NCI-H146 treated with DMSO at 0.1 percent for 48 hours (cell line): Measurements from ENCODE around the gene GNMT.

Source experiments
- DNase-seq: peaks from one replicate; lab custom pipeline; 2025; ENCODE audit not compliant: unreplicated experiment; lab: John Stamatoyannopoulos, UW

GNMT gene

DNA sequence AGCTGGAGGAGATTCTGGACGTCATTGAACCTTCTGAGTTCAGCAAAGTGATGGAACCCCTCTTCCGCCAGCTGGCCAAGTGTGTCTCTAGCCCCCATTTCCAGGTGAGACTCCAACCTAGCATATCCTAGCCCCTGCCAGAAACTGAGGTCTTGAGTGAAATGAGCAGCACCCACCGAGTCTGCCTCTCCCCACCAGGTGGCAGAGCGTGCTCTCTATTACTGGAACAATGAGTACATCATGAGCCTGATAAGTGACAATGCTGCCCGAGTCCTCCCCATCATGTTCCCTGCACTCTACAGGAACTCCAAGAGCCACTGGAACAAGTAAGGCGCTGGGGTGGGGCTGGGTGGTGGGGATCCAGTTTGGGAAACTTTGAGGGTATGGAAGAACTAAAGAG is 48.6 kb downstream of the GNMT start:
- no peak for DNase-seq

DNA sequence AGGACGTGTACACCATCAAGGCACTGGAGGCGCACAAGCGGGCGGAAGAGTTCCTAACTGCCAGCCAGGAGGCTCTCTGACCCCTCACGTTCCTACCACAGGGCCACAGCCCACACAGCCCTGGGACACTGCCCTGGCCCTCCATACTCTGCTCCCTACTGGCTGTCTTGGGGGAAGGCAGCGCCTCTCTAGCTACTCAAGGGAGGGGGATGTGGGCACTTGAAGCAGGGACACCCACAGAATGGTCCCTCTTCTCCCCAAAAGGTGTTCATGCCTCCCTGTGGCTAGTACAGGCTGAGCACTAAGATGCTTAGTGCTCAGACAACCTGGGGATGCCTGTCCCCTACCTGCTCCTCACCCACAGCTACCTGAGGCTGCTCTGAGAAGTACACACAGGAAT is 50.7 kb downstream of the GNMT start:
- no peak for DNase-seq

DNA sequence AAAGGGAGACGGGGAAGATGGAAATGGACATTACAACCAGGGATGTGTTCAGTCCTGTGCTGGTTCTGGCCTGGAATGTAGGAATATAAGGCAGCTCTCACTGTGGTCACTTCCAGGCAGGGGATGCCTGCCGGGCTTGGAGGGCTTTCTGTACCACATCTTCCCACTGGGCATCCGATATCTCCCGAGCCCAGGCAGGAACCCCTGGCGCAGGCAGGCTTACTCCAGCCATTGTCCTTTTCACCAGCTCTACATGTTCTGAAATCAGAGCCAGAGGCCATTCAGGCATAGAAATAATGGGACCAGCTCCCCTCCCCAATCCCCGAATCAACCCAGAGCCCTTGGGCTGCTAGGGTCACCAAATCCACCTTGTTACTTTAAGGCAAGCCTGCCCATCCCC is 51.8 kb downstream of the GNMT start:
- no peak for DNase-seq

DNA sequence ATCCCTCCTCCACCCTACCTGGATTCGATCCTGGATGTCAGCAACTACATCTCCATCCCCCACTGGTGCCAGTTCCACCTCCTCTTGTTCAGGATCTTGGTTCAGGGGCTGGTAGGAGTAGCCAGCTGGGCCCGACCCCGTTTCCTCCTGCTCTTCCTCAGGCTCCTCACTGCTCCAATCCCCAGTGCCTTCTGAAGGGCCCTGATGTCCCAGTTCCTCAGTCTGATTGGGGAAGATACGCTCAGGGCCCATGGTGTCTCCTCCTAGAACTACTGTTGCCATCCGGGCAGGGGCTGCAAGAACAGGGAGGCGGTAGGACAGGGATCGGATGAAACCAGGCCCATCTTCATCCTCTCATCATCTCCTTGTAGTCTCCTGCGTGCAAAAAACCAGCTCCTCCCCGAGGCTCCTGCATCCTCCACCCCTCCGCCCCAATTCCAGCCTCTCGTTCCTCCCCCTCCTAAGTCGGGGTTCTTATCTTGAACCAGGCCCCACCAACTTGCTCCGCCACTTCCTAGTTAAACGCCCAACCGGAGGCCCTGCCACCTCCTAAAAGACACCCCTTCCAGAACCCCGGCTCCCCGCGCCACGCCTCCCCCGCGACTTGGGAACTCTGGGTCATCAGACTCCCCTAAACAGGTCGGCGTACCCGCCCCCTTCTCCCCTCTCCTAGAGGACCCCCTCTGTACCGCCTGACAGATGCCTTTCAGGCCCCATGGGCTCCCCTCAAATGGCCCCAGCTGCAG is 52.7 kb downstream of the GNMT start:
- DNase-seq, result peak; percentile 48
